TTC549 (cell line): ENCODE data around the gene CACNG8.

Source experiments
- FAIRE-seq: peaks from 2 replicates; lab custom pipeline; 2012; peaks lifted over from hg19 to GRCh38; lab: Jason Lieb, UNC

CACNG8 gene

DNA sequence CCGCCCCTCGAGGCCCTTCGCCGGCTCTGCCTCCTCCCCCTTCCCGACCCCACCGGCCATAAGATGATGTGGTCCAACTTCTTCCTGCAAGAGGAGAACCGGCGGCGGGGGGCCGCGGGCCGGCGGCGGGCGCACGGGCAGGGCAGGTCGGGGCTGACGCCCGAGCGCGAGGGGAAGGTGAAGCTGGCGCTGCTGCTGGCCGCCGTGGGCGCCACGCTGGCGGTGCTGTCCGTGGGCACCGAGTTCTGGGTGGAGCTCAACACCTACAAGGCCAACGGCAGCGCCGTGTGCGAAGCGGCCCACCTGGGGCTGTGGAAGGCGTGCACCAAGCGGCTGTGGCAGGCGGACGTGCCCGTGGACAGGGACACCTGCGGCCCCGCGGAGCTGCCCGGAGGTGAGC is 30.1 kb downstream of the CACNG8 start:
- no peak for FAIRE-seq

DNA sequence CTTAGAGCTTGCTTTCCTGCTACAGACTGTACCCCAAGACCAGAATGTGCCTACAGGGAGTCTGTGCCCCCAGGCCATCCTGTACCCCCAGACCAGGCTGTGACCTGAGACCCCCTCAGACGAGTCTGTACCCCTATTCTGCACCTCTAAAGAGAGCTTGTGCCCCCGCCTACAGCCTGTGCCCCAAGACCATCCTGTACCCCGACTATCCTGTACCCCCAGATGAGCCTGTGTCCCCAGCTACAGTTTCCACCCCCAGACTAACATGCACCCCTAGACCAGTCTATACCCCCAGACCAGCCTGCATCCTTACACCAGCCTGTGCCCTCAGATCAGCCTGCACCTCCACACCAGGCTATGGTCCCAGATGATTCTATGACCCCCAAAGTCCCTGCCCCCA is 30.7 kb downstream of the CACNG8 start:
- no peak for FAIRE-seq

DNA sequence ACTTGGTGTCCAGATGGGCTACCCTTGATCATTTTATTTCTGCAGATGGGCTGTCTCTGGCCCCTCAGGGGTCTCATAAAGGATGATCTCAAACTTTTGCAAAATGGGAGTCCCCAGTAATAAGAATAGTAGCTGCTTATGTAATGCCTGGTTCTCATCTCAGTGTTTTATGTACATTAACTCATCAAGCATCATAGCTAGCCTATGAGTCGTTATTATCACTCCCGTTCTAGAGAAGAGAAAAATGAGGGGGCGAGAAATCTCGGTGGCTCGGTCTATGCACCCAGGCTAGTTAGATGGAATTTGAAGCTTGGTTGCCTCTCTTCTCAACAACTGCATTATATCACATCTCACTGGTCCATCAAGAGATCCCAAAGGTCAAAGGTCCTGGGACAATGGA is 32.1 kb downstream of the CACNG8 start:
- no peak for FAIRE-seq

DNA sequence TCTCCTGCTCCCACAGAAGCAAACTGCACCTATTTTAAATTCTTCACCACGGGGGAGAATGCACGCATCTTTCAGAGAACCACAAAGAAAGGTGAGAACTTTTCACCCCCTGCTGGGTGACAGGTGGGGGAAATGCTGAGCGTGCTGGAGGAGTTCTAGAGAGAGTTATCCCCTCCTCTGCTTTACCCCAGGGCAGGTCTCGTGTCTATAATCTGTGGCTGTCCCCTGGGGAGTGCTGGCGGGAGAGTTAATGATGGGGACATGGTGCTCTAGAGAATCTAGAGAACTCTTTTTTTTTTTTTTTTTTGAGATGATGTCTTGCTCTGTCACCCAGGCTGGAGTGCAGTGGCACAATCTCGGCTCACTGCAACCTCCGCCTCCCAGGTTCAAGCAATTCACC is 35.5 kb downstream of the CACNG8 start:
- FAIRE-seq, result no peak

DNA sequence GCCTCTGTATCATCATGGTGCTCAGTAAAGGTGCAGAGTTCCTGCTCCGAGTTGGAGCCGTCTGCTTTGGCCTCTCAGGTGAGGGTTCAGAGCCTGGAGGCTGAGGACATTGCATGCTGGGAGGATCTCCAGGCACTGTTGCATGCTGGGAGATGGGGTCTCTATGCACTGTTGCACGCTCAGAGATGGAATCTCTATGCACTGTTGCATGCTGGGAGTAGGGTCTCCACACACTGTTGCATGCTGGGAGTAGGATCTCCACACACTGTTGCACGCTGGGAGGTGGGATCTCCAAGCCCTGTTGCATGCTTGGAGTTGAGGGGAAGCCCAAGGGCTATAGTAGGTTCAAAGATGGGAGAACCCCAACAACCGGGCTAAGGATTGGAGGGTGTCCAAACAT is 37.0 kb downstream of the CACNG8 start:
- no peak for FAIRE-seq

DNA sequence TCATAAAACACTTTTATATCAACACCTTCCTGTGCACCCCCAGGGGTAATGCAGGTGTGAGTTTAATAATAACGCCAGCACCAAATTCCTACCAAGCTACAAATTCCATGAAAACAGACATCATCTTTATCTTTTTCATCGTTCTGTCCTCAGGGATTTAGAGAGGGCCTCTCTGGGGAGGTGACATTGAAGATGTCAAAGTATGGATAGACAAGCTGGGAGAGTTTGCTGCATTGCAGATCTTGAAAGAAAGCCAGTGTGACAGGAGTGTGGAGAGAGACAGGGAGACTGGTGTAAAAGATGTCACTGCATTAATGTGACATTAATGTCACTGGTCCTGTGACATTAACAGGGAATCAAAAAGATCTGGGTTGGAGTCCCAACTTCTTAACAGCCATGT is 38.8 kb downstream of the CACNG8 start:
- FAIRE-seq, result no peak

DNA sequence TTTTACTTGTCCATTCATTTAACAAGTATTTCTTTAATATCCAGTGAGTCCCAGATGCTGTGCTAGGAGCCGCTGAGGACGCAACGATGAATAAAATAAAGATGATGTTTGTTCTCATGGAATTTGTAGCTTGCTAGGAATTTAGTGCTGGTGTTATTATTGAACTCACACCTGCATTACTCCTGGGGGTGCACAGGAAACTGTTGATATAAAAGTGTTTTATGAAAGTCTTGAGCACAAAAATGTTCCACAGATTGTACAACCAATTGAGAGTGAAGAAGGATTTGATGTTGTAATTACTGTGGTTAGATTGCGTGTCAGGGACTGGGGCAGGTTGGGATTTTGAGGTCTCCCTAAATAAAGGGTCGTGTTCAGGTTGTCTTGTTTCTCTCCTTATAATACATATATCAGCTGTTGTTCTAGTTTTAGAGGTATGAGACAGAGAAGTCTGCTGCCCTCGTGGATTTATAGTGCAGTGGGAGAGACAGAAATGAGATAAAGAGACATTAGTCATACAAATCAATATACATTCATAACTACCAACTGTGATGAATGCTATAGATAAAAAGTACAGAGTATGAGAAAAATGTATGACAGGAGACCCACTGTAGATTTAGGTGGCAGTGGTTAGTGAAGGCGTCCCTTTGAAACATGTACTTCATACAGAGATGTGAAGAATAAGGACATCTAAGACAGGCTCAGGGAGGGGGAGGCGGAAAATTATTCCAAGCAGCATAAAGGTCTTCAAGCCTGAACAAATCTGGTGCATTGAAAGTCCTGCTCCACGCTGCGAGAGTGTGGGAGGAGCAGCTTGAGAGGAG is 40.0 kb downstream of the CACNG8 start:
- FAIRE-seq, result no peak

DNA sequence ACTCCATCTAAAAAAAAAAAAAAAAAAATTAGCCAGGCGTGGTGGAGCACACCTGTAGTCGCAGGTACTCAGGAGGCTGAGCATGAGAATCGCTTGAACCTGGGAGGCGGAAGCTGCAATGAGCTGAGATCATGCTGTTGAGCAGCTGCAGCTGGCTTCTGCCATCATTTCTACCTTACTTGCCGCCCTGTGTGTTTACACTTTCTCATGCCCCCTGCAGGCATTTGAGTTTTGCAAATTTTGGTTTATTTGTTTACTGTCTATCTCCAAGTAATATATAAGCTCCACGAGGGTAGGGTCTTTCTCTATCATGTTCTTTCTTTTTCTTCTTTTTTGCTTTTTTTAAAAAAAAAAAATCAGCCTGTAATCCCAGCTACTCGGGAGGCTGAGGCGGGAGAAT is 46.7 kb downstream of the CACNG8 start:
- no peak for FAIRE-seq

DNA sequence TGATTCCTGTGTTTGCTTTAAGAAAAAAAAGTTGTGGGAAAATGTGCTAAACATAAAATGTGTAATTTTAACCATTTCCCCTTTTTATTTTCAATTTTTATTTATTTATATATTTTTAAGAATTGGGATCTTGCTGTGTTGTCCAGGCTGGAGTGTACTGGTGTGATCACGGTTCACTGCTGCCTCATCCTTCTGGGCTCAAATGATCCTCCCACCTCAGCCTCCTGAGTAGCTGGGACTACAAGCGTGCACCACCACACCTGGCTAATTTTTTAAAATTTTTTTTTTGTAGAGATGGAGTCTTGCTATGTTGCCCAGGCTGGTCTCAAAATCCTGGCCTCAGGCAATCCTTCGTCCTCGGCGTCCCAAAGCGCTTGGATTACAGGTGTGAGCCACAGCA is 47.7 kb downstream of the CACNG8 start:
- FAIRE-seq, result no peak

DNA sequence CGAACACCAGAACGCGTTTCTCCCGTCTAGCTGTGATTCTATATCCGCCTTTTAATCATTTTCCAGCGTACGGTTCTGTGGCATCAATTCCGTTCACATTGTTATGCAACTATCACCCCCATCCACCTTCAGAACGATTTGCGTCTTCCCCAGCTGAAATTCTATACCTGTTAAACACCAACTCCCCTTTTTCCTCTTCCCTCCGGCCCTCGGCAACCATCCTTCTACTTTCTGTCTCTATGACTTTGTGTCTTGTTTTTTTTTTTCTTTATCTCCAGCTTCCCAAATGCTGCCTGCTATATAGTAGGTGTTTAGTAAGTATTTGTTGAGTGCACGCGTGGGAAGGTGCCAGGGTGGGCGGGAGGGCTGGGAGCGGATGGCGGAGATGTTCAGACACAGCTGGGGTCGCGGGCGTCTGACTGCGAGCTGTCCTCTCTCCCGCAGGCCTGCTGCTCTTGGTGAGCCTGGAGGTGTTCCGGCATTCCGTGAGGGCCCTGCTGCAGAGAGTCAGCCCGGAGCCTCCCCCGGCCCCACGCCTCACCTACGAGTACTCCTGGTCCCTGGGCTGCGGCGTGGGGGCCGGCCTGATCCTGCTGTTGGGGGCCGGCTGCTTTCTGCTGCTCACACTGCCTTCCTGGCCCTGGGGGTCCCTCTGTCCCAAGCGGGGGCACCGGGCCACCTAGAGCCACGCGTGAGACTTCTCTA is 48.9 kb downstream of the CACNG8 start:
- FAIRE-seq, result no peak

DNA sequence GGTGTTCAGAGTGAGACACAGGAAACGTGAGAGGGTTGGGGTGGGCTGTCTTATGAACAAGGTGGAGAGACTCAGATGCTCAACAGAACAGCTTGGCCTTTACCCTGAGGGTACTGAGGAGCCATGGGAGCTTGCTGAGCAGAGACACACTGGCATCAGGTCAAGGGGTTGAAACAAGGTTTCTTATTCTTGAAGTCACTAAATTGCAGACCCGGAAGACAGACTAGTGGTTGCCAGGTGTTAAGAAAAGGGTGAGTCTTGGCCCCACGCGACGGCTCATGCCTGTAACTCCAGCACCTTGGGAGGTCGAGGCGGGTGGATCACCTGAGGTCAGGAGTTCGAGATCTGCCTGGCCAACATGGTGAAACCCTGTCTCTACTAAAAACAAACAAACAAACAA is 51.1 kb downstream of the CACNG8 start:
- no peak for FAIRE-seq

DNA sequence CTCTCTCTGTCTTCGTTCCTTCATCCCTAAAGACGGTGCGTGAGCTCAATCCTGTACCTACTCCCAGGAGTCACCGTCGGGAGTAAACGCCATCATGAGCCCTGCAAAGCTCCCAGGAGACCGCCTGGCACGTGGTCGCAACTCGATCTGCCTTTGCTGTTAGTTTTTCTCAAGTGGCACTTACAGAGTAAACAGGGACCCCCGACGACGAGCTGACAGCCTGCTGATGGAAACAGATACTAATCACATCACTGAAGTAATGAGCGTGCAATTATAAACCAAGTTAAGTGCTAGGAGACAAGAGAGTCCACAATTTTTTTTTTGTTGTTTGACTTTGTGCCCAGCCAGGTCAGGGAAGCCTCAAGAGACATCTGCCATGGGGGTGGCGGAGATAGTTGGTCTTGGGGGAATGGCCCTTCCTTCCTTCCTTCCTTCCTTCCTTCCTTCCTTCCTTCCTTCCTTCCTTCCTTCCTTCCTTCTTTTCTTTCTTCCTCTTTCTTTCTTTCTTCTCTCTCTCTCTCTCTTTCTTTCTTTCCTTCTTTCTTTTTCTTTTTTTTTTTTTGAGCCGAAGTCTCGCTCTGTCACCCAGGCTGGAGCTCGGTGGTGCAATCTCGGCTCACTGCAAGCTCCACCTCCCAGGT is 52.3 kb downstream of the CACNG8 start:
- FAIRE-seq, result no peak

DNA sequence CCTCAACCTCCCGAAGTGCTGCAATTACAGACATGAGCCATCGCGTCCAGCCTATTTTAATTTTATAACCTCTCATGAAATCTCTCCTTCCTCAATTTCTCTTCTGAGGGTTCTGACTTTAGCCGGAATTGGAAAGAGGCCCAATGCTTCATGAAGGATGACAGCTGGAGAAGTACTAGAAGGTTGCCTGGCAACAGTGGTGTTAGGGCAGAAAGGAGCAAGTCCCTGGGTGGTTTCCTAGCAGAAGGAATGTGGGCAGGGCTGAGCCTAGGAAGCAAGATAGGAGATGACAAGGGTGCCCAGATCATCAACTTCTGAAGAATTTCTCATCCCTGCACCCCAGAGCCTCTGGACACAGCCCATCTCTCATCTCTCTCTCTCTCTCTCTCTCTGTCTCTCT is 54.5 kb downstream of the CACNG8 start:
- FAIRE-seq, result no peak

DNA sequence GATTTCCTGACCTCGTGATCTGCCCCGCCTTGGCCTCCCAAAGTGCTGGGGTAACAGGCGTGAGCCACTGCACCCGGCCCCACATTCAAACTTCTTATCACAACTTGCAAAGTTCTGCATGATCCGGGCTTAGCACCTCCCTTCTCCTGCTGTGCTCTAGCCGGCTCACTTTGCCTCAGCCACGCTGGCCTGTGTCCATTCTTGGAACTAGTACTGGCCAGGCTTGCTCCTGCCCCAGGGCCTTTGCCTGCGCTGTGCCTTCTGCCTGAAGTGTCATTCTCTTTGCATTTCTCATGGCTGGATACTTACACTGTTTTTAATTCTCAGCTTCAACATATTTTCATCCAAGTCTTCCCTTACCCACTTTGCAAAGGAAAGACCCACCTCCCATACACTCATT is 58.6 kb downstream of the CACNG8 start:
- FAIRE-seq, result no peak

DNA sequence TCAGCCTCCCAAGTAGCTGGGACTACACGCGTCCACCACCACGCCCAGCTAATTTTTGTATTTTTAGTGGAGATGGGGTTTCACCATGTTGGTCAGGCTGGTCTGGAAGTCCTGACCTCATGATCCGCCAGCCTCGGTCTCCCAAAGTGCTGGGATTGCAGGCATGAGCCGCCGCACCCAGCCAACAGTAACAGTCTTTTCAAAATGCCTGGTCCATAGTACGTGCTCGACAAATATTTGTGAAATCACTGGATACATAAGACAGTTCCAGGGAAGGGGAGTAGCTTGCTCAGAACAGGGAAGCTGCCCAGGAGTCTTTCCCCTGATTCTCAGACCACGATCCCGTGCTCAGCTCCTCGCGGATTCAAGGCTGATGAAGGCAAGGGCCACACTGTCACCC is 59.2 kb downstream of the CACNG8 start:
- no peak for FAIRE-seq

DNA sequence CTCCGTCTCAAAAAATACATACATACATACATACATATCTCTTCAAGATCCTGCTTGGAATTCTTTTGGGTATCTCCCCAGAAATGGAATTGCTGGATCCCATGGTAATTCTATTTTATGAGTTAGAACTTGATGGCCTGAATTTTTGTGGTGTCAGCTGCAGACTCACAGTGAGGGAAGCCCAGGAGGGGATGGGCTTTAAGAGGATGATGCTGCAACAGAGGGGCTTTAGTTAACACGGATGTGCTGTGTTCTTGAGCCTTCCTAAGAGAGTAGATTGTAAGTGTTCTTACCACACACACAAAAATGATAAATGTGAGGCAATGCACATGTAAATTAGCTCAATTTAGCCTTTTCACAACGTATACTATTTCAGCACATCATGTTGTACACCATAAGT is 60.5 kb downstream of the CACNG8 start:
- FAIRE-seq, result no peak

DNA sequence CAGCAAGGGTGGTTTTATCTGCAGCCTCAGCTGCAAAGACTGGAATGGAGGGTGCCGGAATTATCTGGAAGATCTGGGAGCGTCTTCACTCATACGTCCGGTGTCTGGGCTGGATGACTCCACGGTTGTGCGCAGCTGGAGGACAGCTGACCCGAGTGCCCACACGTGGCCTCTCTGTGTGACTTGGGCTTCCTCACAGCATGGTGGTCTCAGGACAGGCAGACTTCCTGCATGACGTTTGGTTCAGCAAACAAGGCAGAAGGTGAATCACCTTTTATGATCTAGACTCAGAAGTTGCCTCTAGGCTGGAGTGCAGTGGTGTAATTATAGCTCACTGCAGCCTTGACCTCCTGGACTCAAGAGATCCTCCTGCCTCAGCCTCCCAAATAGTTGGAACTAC is 61.9 kb downstream of the CACNG8 start:
- FAIRE-seq, result no peak

DNA sequence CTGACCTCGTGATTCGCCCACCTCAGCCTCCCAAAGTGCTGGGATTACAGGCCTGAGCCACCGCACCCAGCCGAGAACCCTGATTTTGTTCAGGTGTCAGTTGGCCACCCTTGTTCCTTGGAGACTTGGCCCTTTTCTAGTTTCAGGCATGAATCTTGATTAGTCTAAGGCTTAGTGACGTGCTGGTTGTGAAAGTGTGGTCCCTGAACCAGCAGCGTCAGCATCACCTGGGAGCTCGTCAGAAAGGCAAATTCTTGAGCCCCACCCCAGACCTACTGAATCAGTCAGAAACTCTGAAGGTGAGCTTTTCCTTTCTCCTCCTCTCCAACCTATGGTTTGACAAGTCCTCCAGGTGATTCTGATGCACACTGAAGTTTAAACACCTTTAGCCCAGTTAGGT is 63.9 kb downstream of the CACNG8 start:
- no peak for FAIRE-seq

DNA sequence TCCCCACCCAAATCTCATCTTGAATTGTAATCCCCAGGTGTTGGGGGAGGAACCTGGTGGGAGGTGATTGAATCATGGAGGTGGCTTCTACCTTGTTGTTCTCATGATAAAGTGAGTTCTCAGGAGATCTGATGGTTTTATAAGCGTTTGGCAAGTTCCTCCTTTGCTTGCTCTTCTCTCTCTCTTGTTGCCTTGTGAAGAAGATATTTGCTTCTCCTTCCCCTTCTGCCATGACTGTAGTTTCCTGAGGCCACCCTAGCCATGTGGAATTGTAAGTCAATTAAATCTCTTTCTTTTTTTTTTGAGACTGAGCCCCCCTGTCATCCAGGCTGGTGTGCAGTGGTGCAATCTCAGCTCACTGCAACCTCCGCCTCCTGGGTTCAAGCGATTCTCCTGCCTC is 66.6 kb downstream of the CACNG8 start:
- FAIRE-seq, result no peak

DNA sequence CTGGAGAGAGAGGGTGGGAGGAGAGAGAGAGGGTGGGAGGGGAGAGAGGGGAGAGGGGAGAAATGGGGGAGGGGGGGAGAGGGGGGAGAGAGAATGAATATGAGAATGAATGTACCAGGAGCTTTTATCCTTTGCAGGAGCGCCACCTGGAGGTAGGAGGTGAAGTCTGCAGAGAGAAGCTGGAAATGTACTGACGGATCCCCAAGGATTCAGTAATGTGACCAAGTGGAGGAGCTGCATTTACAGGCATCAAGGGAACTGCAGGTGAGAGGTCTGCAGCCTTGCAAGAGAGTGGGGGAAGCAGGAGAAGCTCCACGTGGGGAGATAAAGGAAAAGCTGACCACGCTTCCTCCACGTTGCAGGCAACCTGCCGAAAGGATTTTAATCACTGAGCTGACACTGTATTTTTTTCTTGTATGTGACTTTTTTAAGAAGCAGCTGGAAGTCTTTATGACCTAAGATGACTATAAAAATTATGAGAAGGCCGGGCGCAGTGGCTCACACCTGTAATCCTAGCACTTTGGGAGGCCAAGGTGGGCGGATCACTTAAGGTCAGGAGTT is 67.3 kb downstream of the CACNG8 start:
- FAIRE-seq, result no peak

DNA sequence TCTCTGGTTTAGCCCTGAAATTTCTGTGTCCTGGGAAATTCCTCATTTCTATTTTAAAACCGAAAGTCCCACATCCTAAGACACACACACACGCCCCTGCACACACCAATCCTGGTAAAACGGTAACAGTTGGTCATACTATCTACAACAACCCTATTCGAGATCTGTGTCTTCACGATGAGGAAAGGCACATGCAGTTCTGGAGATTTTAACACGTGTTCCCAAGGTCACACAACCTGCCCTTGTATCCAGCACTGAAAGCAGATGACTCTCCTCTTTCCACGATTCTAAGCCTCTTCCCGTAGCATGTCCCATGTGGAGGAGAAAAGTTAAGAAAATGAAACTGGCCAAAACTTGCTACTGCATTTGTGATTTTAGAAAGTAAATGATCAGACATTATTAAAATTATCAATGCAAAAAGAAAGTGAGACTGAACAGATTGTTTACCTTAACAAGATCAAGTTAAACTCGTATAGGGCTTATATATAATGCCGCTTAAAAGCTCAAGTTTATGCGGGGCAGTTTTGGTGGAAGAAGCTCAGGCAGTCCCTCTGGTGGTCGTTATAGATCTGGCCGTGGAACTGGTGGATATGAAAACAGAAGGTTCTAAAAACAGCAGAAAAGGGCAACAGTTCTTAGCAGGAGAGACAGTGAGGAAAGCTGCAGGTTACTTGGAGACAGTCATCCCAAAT is 68.3 kb downstream of the CACNG8 start:
- FAIRE-seq, result no peak
